Colon (tissue), 2 donors: ENCODE results near the gene BCKDK.

Experiments
- FAIRE-seq: peaks from 2 replicates; lab custom pipeline; 2012; peaks lifted over from hg19 to GRCh38; lab: Jason Lieb, UNC
- donor health status: control.
- donor health status: control.

The BCKDK gene

DNA sequence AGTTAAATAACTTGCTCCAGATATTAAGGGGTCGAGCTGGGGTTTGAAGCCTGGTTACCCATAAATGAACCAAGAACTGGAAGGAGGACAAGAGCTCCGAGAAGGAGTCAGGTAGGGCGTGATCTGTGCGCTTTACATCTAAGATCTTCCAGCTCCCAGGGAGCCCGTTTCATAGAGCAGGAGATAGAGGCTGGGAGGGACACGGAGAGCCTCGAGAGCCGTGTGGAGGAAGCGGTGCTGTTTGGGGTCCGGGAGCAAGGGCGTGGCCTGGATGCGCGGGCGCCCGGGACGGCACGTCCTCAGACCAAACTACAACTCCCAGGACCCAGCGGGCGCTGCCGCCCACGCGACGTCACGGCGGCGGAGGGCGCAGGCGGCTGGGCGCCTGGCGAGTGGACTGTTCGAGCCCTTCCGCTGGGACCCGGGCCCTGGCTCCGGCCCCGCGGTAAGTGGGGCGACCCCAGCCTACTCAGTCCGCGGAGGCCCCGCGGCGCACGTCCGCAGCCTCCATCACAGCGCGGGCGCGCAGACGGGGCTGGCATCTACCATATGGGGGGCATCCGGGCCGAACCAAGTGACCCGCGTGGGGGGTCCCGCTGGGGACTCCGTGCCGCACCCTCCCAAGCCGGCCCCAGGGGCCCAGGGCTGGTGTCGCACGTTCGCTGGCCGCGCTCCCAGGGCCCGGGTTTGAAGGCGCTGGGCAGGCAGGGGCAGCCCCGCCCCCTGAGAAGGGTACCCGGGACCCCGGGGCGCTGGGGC is at the start of gene BCKDK:
BCKDK (plus strand) TSS at position 352 of the 759 bp plus-strand sequence. CDS start 838 bp downstream, outside the sequence.
- FAIRE-seq: no peak

GRCh38 chr16:31061126-31061812 is 46.9 kb upstream of the BCKDK start:
- no peak for FAIRE-seq

- no peak for FAIRE-seq
These were observed 46.3 kb upstream of the BCKDK start for GRCh38 chr16:31061813-31062440.

DNA sequence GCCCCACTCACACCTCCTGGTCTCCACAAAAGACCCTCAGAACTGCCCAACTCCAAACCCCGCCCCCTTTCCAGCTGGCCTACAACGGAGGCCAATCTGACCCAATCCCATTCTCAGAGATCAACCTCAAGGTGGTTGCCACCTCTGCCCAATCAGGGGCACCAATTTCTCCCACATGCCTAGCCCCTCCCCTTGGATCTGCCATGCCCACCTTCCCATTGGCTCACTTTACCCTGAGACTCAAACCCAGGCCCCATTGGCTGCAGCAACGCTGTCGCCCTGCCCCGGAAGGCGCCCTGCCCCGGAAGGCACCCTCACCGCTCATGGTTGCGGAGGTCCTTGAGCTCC is 44.7 kb upstream of the BCKDK start:
- no peak for FAIRE-seq

DNA sequence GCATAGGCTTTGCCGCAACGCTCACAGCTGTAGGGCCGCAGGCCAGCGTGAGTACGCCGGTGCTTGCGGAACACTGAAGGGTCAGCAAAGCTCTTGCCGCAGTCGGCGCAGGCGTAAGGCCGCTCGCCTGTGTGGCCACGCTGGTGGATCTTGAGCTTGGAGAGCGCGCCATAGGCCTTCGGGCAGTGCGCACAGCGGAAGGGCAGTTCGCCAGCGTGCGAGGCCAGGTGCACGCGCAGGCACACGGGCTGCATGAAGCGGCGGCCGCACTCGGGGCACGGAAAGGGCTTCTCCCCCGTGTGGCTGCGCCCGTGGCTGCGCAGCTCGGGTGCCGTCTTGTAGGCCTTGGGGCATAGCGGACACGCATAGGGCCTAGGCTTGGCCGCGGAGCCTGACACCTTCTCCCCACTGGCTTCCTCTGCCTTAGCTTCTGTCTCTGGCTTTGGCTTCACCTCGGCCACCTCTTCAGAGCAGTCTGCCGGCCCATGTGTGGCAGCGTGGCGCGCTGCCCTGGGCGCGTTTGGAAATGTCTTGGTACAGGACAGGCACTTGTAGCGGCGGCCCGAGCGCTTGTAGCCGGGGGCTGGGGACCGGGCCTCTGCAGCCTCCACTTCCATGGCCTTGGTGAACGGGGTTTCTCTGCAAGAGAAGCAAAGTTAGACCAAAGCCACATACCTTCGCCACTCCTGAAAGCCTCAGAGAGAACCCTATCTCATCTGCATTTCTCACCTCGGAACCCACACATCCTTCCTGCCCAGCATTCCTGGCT is 44.2 kb upstream of the BCKDK start:
- FAIRE-seq: no peak

- no peak for FAIRE-seq
These were observed 43.2 kb upstream of the BCKDK start for GRCh38 chr16:31064882-31065461.

DNA sequence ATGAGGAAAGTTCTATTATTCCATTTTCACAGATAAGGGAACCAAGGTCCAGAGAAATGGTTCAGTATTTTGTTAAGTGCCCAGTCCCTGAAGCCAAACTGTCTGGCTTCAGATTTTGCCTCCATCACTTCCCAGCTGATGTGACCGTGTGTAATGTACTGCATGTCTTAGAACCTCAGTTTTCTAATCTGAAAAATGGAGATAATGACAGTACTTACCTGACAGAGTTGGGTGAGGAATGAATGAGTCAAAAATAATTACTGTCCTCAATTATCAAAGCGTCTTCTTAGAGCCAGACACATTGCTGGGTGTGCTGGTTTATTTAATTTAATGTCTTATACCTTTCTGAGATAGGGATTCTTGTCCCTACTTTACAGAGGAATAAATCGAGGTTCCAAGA is 40.8 kb upstream of the BCKDK start:
- FAIRE-seq: no peak

- FAIRE-seq: no peak
These were observed 36.3 kb upstream of the BCKDK start for GRCh38 chr16:31071861-31072260.

GRCh38 chr16:31072540-31073141 is 35.5 kb upstream of the BCKDK start:
- no peak for FAIRE-seq

- no peak for FAIRE-seq
These were observed 34.8 kb upstream of the BCKDK start for GRCh38 chr16:31073142-31073969.

- FAIRE-seq: peak; percentile 53
These were observed 34.0 kb upstream of the BCKDK start, which contains the start of the genes ZNF646 and ZNF668 for GRCh38 chr16:31073970-31074813. Gene ZNF646 (plus strand): TSS chr16:31074422. CDS start chr16:31076325, 1,903 bp downstream. Gene ZNF668 (minus strand): TSS chr16:31074240. CDS start chr16:31064459, 9,781 bp downstream.

DNA sequence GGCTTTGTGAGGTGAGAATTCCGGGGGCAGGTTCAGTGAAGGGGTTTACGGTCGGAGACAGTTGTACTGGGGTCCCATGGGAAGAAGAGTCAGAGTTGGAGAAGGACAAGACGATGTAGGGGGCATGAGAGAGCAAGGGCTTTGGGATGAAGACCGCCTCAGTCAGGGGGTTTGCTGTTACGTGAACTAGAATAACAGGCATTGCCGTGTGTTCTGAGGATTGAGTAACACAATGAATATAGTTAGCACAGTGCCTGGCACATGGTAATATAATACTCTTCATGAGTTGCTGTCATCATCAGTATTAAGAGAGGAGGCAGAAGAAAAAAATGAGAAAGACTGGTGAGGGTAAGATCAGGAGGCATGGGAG is 33.4 kb upstream of the BCKDK start:
- FAIRE-seq: no peak

DNA sequence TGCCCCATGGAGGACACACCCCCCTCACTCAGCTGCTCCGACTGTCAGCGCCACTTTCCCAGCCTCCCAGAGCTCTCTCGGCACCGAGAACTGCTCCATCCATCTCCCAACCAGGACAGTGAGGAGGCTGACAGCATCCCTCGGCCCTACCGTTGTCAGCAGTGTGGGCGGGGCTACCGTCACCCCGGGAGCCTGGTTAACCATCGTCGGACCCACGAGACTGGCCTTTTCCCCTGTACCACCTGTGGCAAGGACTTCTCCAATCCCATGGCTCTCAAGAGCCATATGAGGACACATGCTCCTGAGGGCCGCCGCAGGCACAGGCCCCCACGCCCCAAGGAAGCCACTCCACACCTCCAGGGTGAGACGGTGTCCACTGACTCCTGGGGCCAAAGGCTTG is 31.9 kb upstream of the BCKDK start:
- no peak for FAIRE-seq

DNA sequence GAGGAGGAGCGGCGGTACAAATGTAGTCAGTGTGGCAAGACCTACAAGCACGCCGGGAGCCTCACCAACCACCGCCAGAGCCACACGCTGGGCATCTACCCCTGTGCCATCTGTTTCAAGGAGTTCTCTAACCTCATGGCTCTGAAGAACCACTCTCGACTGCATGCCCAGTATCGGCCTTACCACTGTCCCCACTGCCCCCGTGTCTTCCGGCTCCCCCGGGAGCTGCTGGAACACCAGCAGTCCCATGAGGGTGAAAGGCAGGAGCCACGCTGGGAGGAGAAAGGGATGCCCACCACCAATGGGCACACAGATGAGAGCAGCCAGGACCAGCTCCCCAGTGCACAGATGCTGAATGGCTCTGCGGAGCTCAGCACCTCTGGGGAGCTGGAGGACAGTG is 31.2 kb upstream of the BCKDK start:
- no peak for FAIRE-seq

GRCh38 chr16:31077592-31078396 is 30.4 kb upstream of the BCKDK start:
- FAIRE-seq: no peak

DNA sequence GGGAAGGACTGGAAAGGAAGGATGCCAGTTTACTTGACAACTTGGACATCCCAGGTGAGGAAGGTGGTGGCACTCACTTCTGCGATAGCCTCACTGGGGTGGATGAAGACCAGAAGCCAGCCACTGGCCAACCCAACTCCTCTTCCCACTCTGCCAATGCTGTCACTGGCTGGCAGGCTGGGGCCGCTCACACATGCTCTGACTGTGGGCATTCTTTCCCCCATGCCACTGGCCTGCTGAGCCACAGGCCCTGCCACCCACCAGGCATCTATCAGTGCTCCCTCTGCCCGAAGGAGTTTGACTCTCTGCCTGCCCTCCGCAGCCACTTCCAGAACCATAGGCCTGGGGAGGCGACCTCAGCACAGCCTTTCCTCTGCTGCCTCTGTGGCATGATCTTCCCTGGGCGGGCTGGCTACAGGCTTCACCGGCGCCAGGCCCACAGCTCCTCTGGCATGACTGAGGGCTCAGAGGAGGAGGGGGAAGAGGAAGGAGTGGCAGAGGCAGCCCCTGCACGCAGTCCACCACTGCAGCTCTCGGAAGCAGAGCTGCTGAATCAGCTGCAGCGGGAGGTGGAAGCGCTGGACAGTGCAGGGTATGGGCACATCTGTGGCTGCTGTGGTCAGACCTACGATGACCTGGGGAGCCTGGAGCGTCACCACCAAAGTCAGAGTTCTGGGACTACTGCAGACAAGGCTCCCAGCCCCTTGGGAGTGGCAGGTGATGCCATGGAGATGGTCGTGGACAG is 29.4 kb upstream of the BCKDK start:
- no peak for FAIRE-seq

DNA sequence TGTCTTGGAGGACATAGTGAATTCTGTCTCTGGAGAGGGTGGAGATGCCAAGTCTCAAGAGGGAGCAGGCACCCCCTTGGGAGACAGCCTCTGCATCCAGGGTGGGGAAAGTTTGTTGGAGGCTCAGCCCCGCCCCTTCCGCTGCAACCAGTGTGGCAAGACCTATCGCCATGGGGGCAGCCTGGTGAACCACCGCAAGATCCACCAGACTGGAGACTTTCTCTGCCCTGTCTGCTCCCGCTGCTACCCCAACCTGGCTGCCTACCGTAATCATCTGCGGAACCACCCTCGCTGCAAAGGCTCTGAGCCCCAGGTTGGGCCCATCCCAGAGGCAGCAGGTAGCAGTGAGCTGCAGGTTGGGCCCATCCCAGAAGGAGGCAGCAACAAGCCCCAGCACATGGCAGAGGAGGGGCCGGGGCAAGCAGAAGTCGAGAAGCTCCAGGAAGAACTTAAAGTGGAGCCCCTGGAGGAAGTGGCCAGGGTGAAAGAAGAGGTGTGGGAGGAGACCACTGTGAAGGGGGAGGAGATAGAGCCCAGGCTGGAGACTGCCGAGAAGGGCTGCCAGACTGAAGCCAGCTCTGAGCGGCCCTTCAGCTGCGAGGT is 28.7 kb upstream of the BCKDK start:
- no peak for FAIRE-seq
